ENCODE results near the gene NUAK1. TPM values are rescaled to one million over a fixed set of nuclear protein-coding genes. Genes with fewer than 3 reads are reported as not detected.

The NUAK1 gene
- total and polyA plus RNA-seq, 2 donors, result 2.1 to 4.3 TPM

GRCh38 chr12:106096376-106096775 lies 42.4 kb downstream of the NUAK1 start:
- Histone ChIP-seq H3K4me1 (ENCODE audit: control insufficient read depth in 2 of 2, insufficient read depth in 2 of 2, low read length in 2 of 2) (no peaks in the 10 kb centered on the region), H3K36me3 (ENCODE audit: control insufficient read depth in 2 of 2, insufficient read depth in 2 of 2, low read length in 1 of 2) (no peaks in the 10 kb centered on the region), H3K4me3 (ENCODE audit: low read length in 2 of 2) (no peak overlapping the region), H3K27ac (ENCODE audit: low read depth in 1 of 2, low read length in 1 of 2) (no peak overlapping the region), H3K27me3 (ENCODE audit: control insufficient read depth in 2 of 2, insufficient read depth in 1 of 2, low read length in 1 of 2) (no peaks in the 10 kb centered on the region), H3K9me3 (ENCODE audit: control insufficient read depth in 2 of 2, insufficient read depth in 1 of 2, low read length in 1 of 2) (no peaks in the 10 kb centered on the region)
- DNase-seq (ENCODE audit: low read depth in 6 of 9, low spot score in 9 of 9), result peak in 1 of 9 donors; percentile 3
- WGBS, result 88% methylated on average over 12 of the region's 12 CpGs

- H3K27me3 ChIP-seq (ENCODE audit: control insufficient read depth in 2 of 2, insufficient read depth in 1 of 2, low read length in 1 of 2), result no peaks in the 10 kb centered on the region
- H3K27ac ChIP-seq (ENCODE audit: low read depth in 1 of 2, low read length in 1 of 2), result no peak overlapping the region
- DNase-seq (ENCODE audit: low read depth in 6 of 9, low spot score in 9 of 9), result no peak
- H3K9me3 ChIP-seq (ENCODE audit: control insufficient read depth in 2 of 2, insufficient read depth in 1 of 2, low read length in 1 of 2), result no peaks in the 10 kb centered on the region
- H3K4me1 ChIP-seq (ENCODE audit: control insufficient read depth in 2 of 2, insufficient read depth in 2 of 2, low read length in 2 of 2), result no peaks in the 10 kb centered on the region
- no peak overlapping the region for H3K4me3 ChIP-seq (ENCODE audit: low read length in 2 of 2)
- H3K36me3 ChIP-seq (ENCODE audit: control insufficient read depth in 2 of 2, insufficient read depth in 2 of 2, low read length in 1 of 2), result no peaks in the 10 kb centered on the region
- WGBS, result 89% methylated on average over 5 of the region's 5 CpGs
These were observed 44.5 kb downstream of the NUAK1 start for GRCh38 chr12:106094304-106094703.

- Histone ChIP-seq H3K27ac (ENCODE audit: low read depth in 1 of 2, low read length in 1 of 2) (no peak overlapping the region), H3K4me1 (ENCODE audit: control insufficient read depth in 2 of 2, insufficient read depth in 2 of 2, low read length in 2 of 2) (no peaks in the 10 kb centered on the region), H3K9me3 (ENCODE audit: control insufficient read depth in 2 of 2, insufficient read depth in 1 of 2, low read length in 1 of 2) (no peaks in the 10 kb centered on the region), H3K36me3 (ENCODE audit: control insufficient read depth in 2 of 2, insufficient read depth in 2 of 2, low read length in 1 of 2) (no peaks in the 10 kb centered on the region), H3K4me3 (ENCODE audit: low read length in 2 of 2) (no peak overlapping the region), H3K27me3 (ENCODE audit: control insufficient read depth in 2 of 2, insufficient read depth in 1 of 2, low read length in 1 of 2) (no peaks in the 10 kb centered on the region)
- DNase-seq (ENCODE audit: low read depth in 6 of 9, low spot score in 9 of 9), result no peak
- WGBS, result 92% methylated on average over 6 of the region's 6 CpGs
These were observed 45.5 kb downstream of the NUAK1 start for GRCh38 chr12:106093246-106093645.

- H3K4me3 ChIP-seq (ENCODE audit: low read length in 2 of 2), result no peak overlapping the region
- 96% methylated on average over 6 of the region's 6 CpGs for WGBS
- H3K27ac ChIP-seq (ENCODE audit: low read depth in 1 of 2, low read length in 1 of 2), result no peak overlapping the region
- H3K4me1 ChIP-seq (ENCODE audit: control insufficient read depth in 2 of 2, insufficient read depth in 2 of 2, low read length in 2 of 2), result no peaks in the 10 kb centered on the region
- no peak for DNase-seq (ENCODE audit: low read depth in 6 of 9, low spot score in 9 of 9)
- no peaks in the 10 kb centered on the region for H3K9me3 ChIP-seq (ENCODE audit: control insufficient read depth in 2 of 2, insufficient read depth in 1 of 2, low read length in 1 of 2)
- no peaks in the 10 kb centered on the region for H3K27me3 ChIP-seq (ENCODE audit: control insufficient read depth in 2 of 2, insufficient read depth in 1 of 2, low read length in 1 of 2)
- no peaks in the 10 kb centered on the region for H3K36me3 ChIP-seq (ENCODE audit: control insufficient read depth in 2 of 2, insufficient read depth in 2 of 2, low read length in 1 of 2)
These were observed 47.3 kb downstream of the NUAK1 start for GRCh38 chr12:106091446-106091820.

- H3K9me3 ChIP-seq (ENCODE audit: control insufficient read depth in 2 of 2, insufficient read depth in 1 of 2, low read length in 1 of 2), result no peaks in the 10 kb centered on the region
- H3K27me3 ChIP-seq (ENCODE audit: control insufficient read depth in 2 of 2, insufficient read depth in 1 of 2, low read length in 1 of 2), result no peaks in the 10 kb centered on the region
- H3K4me3 ChIP-seq (ENCODE audit: low read length in 2 of 2), result no peak overlapping the region
- H3K36me3 ChIP-seq (ENCODE audit: control insufficient read depth in 2 of 2, insufficient read depth in 2 of 2, low read length in 1 of 2), result no peaks in the 10 kb centered on the region
- 94% methylated on average over 10 of the region's 10 CpGs for WGBS
- no peak overlapping the region for H3K27ac ChIP-seq (ENCODE audit: low read depth in 1 of 2, low read length in 1 of 2)
- H3K4me1 ChIP-seq (ENCODE audit: control insufficient read depth in 2 of 2, insufficient read depth in 2 of 2, low read length in 2 of 2), result no peaks in the 10 kb centered on the region
- no peak for DNase-seq (ENCODE audit: low read depth in 6 of 9, low spot score in 9 of 9)
These were observed 47.9 kb downstream of the NUAK1 start for GRCh38 chr12:106090591-106091445.

GRCh38 chr12:106089935-106090334 lies 48.8 kb downstream of the NUAK1 start:
- Histone ChIP-seq H3K36me3 (ENCODE audit: control insufficient read depth in 2 of 2, insufficient read depth in 2 of 2, low read length in 1 of 2) (no peaks in the 10 kb centered on the region), H3K9me3 (ENCODE audit: control insufficient read depth in 2 of 2, insufficient read depth in 1 of 2, low read length in 1 of 2) (no peaks in the 10 kb centered on the region), H3K4me3 (ENCODE audit: low read length in 2 of 2) (no peak overlapping the region), H3K4me1 (ENCODE audit: control insufficient read depth in 2 of 2, insufficient read depth in 2 of 2, low read length in 2 of 2) (no peaks in the 10 kb centered on the region), H3K27ac (ENCODE audit: low read depth in 1 of 2, low read length in 1 of 2) (no peak overlapping the region), H3K27me3 (ENCODE audit: control insufficient read depth in 2 of 2, insufficient read depth in 1 of 2, low read length in 1 of 2) (no peaks in the 10 kb centered on the region)
- 95% methylated on average over 3 of the region's 3 CpGs for WGBS
- no peak for DNase-seq (ENCODE audit: low read depth in 6 of 9, low spot score in 9 of 9)

GRCh38 chr12:106088811-106089485 lies 49.8 kb downstream of the NUAK1 start:
- H3K4me1 ChIP-seq (ENCODE audit: control insufficient read depth in 2 of 2, insufficient read depth in 2 of 2, low read length in 2 of 2), result peaks cover 0 to 2% of the 10 kb centered on the region in 2 donors
- H3K4me3 ChIP-seq (ENCODE audit: low read length in 2 of 2), result no peak overlapping the region
- 83% methylated on average over 9 of the region's 9 CpGs for WGBS
- H3K36me3 ChIP-seq (ENCODE audit: control insufficient read depth in 2 of 2, insufficient read depth in 2 of 2, low read length in 1 of 2), result no peaks in the 10 kb centered on the region
- DNase-seq (ENCODE audit: low read depth in 6 of 9, low spot score in 9 of 9), result no peak
- H3K27me3 ChIP-seq (ENCODE audit: control insufficient read depth in 2 of 2, insufficient read depth in 1 of 2, low read length in 1 of 2), result no peaks in the 10 kb centered on the region
- H3K27ac ChIP-seq (ENCODE audit: low read depth in 1 of 2, low read length in 1 of 2), result no peak overlapping the region
- H3K9me3 ChIP-seq (ENCODE audit: control insufficient read depth in 2 of 2, insufficient read depth in 1 of 2, low read length in 1 of 2), result no peaks in the 10 kb centered on the region

GRCh38 chr12:106088246-106088808 lies 50.4 kb downstream of the NUAK1 start:
- no peak for DNase-seq (ENCODE audit: low read depth in 6 of 9, low spot score in 9 of 9)
- no peak overlapping the region for H3K27ac ChIP-seq (ENCODE audit: low read depth in 1 of 2, low read length in 1 of 2)
- WGBS, result 86% methylated on average over 4 of the region's 4 CpGs

GRCh38 chr12:106086696-106087095 lies 52.1 kb downstream of the NUAK1 start:
- no peak overlapping the region for H3K4me3 ChIP-seq (ENCODE audit: low read length in 2 of 2)
- peaks cover 0 to 2% of the 10 kb centered on the region in 2 donors for H3K4me1 ChIP-seq (ENCODE audit: control insufficient read depth in 2 of 2, insufficient read depth in 2 of 2, low read length in 2 of 2)
- peaks cover 0 to 2% of the 10 kb centered on the region in 2 donors for H3K27me3 ChIP-seq (ENCODE audit: control insufficient read depth in 2 of 2, insufficient read depth in 1 of 2, low read length in 1 of 2)
- no peak for DNase-seq (ENCODE audit: low read depth in 6 of 9, low spot score in 9 of 9)
- H3K27ac ChIP-seq (ENCODE audit: low read depth in 1 of 2, low read length in 1 of 2), result no peak overlapping the region
- no peaks in the 10 kb centered on the region for H3K9me3 ChIP-seq (ENCODE audit: control insufficient read depth in 2 of 2, insufficient read depth in 1 of 2, low read length in 1 of 2)
- WGBS, result 98% methylated on average over 19 of the region's 19 CpGs
- no peaks in the 10 kb centered on the region for H3K36me3 ChIP-seq (ENCODE audit: control insufficient read depth in 2 of 2, insufficient read depth in 2 of 2, low read length in 1 of 2)

More at GRCh38 chr12:106088246-106088808, 50.4 kb downstream of the NUAK1 start:
- peaks cover 0 to 2% of the 10 kb centered on the region in 2 donors for H3K27me3 ChIP-seq (ENCODE audit: control insufficient read depth in 2 of 2, insufficient read depth in 1 of 2, low read length in 1 of 2)
- H3K4me3 ChIP-seq (ENCODE audit: low read length in 2 of 2), result no peak overlapping the region
- H3K9me3 ChIP-seq (ENCODE audit: control insufficient read depth in 2 of 2, insufficient read depth in 1 of 2, low read length in 1 of 2), result no peaks in the 10 kb centered on the region
- peaks cover 0 to 2% of the 10 kb centered on the region in 2 donors for H3K4me1 ChIP-seq (ENCODE audit: control insufficient read depth in 2 of 2, insufficient read depth in 2 of 2, low read length in 2 of 2)
- H3K36me3 ChIP-seq (ENCODE audit: control insufficient read depth in 2 of 2, insufficient read depth in 2 of 2, low read length in 1 of 2), result no peaks in the 10 kb centered on the region

Measured in thymus (tissue), 11 donors.